Stimulated activated CD8-positive, alpha-beta memory T cell treated with anti-CD3 and anti-CD28 coated beads, Interleukin-7, amount 100 ng/mL, for 4 hours (primary cell): Measurements from ENCODE around the gene CFAP221.
A peak's percentile ranks its signal among the peaks of the same experiment; 100 is the strongest.
"Not testable (repeated sequence)": the region's sequence is repeated elsewhere in the genome, so short reads cannot be mapped to it uniquely, and the experiment has no call there.

ENCODE experiments used
- DNase-seq, 2 donors: peaks; one replicate each; pipeline ENCODE4 v3.0.0-alpha.2; 2020; ENCODE audit warnings: low read depth in 2 of 2

Gene CFAP221

GRCh38 chr2:119586085-119586484 is 41.8 kb downstream of the CFAP221 start:
- no peak for DNase-seq

- no peak for DNase-seq
Observed at GRCh38 chr2:119590873-119591272, 46.6 kb downstream of the CFAP221 start.

- no peak for DNase-seq
Observed at GRCh38 chr2:119591523-119591922, 47.3 kb downstream of the CFAP221 start.

GRCh38 chr2:119592436-119592835 is 48.2 kb downstream of the CFAP221 start:
- no peak for DNase-seq

- no peak for DNase-seq
Observed at GRCh38 chr2:119596638-119597037, 52.4 kb downstream of the CFAP221 start.

- no peak for DNase-seq
Observed at GRCh38 chr2:119598596-119599263, 54.5 kb downstream of the CFAP221 start.

- no peak for DNase-seq
Observed at GRCh38 chr2:119599384-119599783, 55.1 kb downstream of the CFAP221 start.

GRCh38 chr2:119605096-119605495 is 60.8 kb downstream of the CFAP221 start:
- no peak for DNase-seq

- no peak for DNase-seq
Observed at GRCh38 chr2:119606674-119607073, 62.4 kb downstream of the CFAP221 start.

- no peak for DNase-seq
Observed at GRCh38 chr2:119608553-119608952, 64.3 kb downstream of the CFAP221 start.

GRCh38 chr2:119609337-119609736 is 65.1 kb downstream of the CFAP221 start:
- no peak for DNase-seq

- DNase-seq = not testable (repeated sequence)
Observed at GRCh38 chr2:119614140-119614539, 69.9 kb downstream of the CFAP221 start.

- DNase-seq = no peak
Observed at GRCh38 chr2:119616421-119616820, 72.2 kb downstream of the CFAP221 start.

GRCh38 chr2:119617455-119617854 is 73.2 kb downstream of the CFAP221 start:
- no peak for DNase-seq

GRCh38 chr2:119618725-119619124 is 74.5 kb downstream of the CFAP221 start:
- not testable (repeated sequence) for DNase-seq

GRCh38 chr2:119625226-119625625 is 81.0 kb downstream of the CFAP221 start:
- no peak for DNase-seq

- no peak for DNase-seq
Observed at GRCh38 chr2:119629323-119629825, 85.1 kb downstream of the CFAP221 start.

GRCh38 chr2:119630121-119630520 is 85.9 kb downstream of the CFAP221 start:
- DNase-seq = no peak

GRCh38 chr2:119637371-119637770 is 93.1 kb downstream of the CFAP221 start:
- no peak for DNase-seq

- no peak for DNase-seq
Observed at GRCh38 chr2:119638246-119638645, 94.0 kb downstream of the CFAP221 start.

GRCh38 chr2:119638685-119639554 is 94.7 kb downstream of the CFAP221 start:
- no peak for DNase-seq

- peak; percentile 49 to 56 for DNase-seq
Observed at GRCh38 chr2:119641562-119642258, 97.5 kb downstream of the CFAP221 start.
